ENCODE measurements around the gene OXLD1. TPM values are rescaled to one million over a fixed set of nuclear protein-coding genes. Genes with fewer than 3 reads are reported as not detected.

The OXLD1 gene
- total RNA-seq, 1 experiment from 2014 or later, result 40.2 TPM

GRCh38 chr17:81714412-81715106, 48.2 kb upstream of the OXLD1 start:
- intact Hi-C loops (cut with micrococcal nuclease; ENCODE audit: unreplicated experiment), result loop anchor here (5.0 kb wide), 1 partner anchor 77 kb away; the partner anchor contains the start of genes NPLOC4 and TSPAN10
- Histone ChIP-seq H3K27ac (no peak overlapping the region), H3K9me3 (ENCODE audit: insufficient read depth, low read depth) (no peaks in the 10 kb centered on the region), H3K36me3 (ENCODE audit: low read depth) (no peaks in the 10 kb centered on the region), H3K79me2 (ENCODE audit: low read depth) (peaks cover 27% of the 10 kb centered on the region), H2AFZ (no peak overlapping the region), H3K9me2 (ENCODE audit: insufficient read depth) (no peaks in the 10 kb centered on the region), H3K4me3 (peak overlapping the region; percentile 77; the same call in 1 of the 2 replicates), H4K20me1 (ENCODE audit: insufficient read depth) (0 out of 2 replicates have a peak, but pooled peaks cover 3% of the 10 kb centered on the region), H3F3A (ENCODE audit: insufficient read depth, low read depth) (peaks cover 34% of the 10 kb centered on the region; the same call in 1 of the 2 replicates), H3K4me2 (peak overlapping the region; percentile 88), H3K27me3 (ENCODE audit: insufficient read depth, low read depth) (no peaks in the 10 kb centered on the region), H3K4me1 (replicated peaks; ENCODE audit: insufficient read depth) (peaks cover 24% of the 10 kb centered on the region)
- BruUV-seq (replicated peaks), result no TSS peak
- POLR2A ChIA-PET (ENCODE audit: unreplicated experiment), result interaction anchor here (0.6 kb wide), 1 partner anchor 140 kb away, joined by 4 read pairs; no protein-coding TSS in a partner anchor
- TF ChIP-seq CTCF (conservative IDR thresholded peaks at IDR 0.05), result no peak
- no peak for TF ChIP-seq EZH2 (IDR thresholded peaks at IDR 0.05; ENCODE audit: low read depth)
- no peak for DNase-seq
- CTCF ChIA-PET, result interaction anchor here (0.6 kb wide), 1 partner anchor 112 kb away, joined by 8 read pairs; no protein-coding TSS in a partner anchor

- ChIA-PET POLR2A (ENCODE audit: unreplicated experiment) (interaction anchor here (0.6 to 0.7 kb wide), 3 partner anchors 81 to 373 kb away, joined by 3 to 10 read pairs (median 3); no protein-coding TSS in a partner anchor), CTCF (interaction anchor here (0.6 kb wide), 2 partner anchors 40 to 111 kb away, joined by 3 to 8 read pairs; no protein-coding TSS in a partner anchor)
- Histone ChIP-seq H3K79me2 (ENCODE audit: low read depth) (peaks cover 27% of the 10 kb centered on the region), H2AFZ (no peak overlapping the region), H3F3A (ENCODE audit: insufficient read depth, low read depth) (peaks cover 29% of the 10 kb centered on the region; the same call in 1 of the 2 replicates), H3K4me1 (replicated peaks; ENCODE audit: insufficient read depth) (peaks cover 24% of the 10 kb centered on the region), H3K27me3 (ENCODE audit: insufficient read depth, low read depth) (no peaks in the 10 kb centered on the region), H3K4me3 (peak overlapping the region; percentile 77), H3K9me2 (ENCODE audit: insufficient read depth) (no peaks in the 10 kb centered on the region), H3K9me3 (ENCODE audit: insufficient read depth, low read depth) (no peaks in the 10 kb centered on the region), H3K27ac (peak overlapping the region; percentile 46), H3K4me2 (peak overlapping the region; percentile 88), H3K36me3 (ENCODE audit: low read depth) (no peaks in the 10 kb centered on the region), H4K20me1 (ENCODE audit: insufficient read depth) (0 out of 2 replicates have a peak, but pooled peaks cover 3% of the 10 kb centered on the region)
- DNase-seq, result peak in 1 of 2 experiments; percentile 82
- BruUV-seq (replicated peaks), result no TSS peak
- intact Hi-C loops (cut with micrococcal nuclease; ENCODE audit: unreplicated experiment), result loop anchor here (1.0 to 5.0 kb wide), 3 partner anchors 9 to 147 kb away; partner anchors contain the start of genes NPLOC4, P4HB and TSPAN10
- no peak for TF ChIP-seq CTCF (conservative IDR thresholded peaks at IDR 0.05)
- no peak for TF ChIP-seq EZH2 (IDR thresholded peaks at IDR 0.05; ENCODE audit: low read depth)
These were observed 47.4 kb upstream of the OXLD1 start for GRCh38 chr17:81713556-81714411.

Data from PC-9 (cell line).